RWPE2 (cell line): ENCODE results near the gene CPHXL.

ENCODE experiments used
- ATAC-seq: fragments of 200-7000 bp; cut with Tn5 transposase; 3 replicates; pipeline ENCODE4 v1.9.1; 2021; ENCODE audit warnings: low read depth
- DNase-seq: peaks from one replicate; pipeline ENCODE4 v3.0.0-alpha.2; 2020; ENCODE audit warnings: low spot score
- H3K27ac ChIP-seq: fragments of 450-650 bp; 2 replicates; pipeline ENCODE4 v1.5.1; 2017; ENCODE audit warnings: mild to moderate bottlenecking; ENCODE audit not compliant: poor library complexity, severe bottlenecking
- H3K27me3 ChIP-seq: fragments of 250-450 bp; sonication (Bioruptor Pico); 2 replicates; pipeline ENCODE4 v1.5.1; 2021; ENCODE audit warnings: mild to moderate bottlenecking, moderate library complexity; ENCODE audit not compliant: insufficient read depth, poor library complexity, severe bottlenecking
- H3K36me3 ChIP-seq: fragments of 250-450 bp; sonication (Bioruptor Pico); 2 replicates; pipeline ENCODE4 v1.5.1; 2020; ENCODE audit warnings: low read depth, mild to moderate bottlenecking, moderate library complexity
- H3K4me1 ChIP-seq: fragments of 250-450 bp; sonication (Bioruptor Pico); 2 replicates; pipeline ENCODE4 v1.5.1; 2021; ENCODE audit warnings: mild to moderate bottlenecking, moderate library complexity; ENCODE audit not compliant: insufficient read depth, poor library complexity, severe bottlenecking
- H3K4me3 ChIP-seq: fragments of 250-450 bp; sonication (Bioruptor Pico); 2 replicates; pipeline ENCODE4 v1.5.1; 2021; ENCODE audit warnings: mild to moderate bottlenecking, moderate library complexity; ENCODE audit not compliant: severe bottlenecking
- H3K9me3 ChIP-seq: fragments of 250-450 bp; sonication (Bioruptor Pico); 2 replicates; pipeline ENCODE4 v1.5.1; 2021; ENCODE audit warnings: mild to moderate bottlenecking, moderate library complexity; ENCODE audit not compliant: severe bottlenecking
- TF ChIP-seq, protein P1 (sequence below): fragments of 450-650 bp; IDR thresholded peaks from one replicate; pipeline ENCODE4 v1.5.1; 2017; ENCODE audit warnings: mild to moderate bottlenecking, moderate library complexity; ENCODE audit not compliant: poor library complexity, severe bottlenecking

CPHXL gene

DNA sequence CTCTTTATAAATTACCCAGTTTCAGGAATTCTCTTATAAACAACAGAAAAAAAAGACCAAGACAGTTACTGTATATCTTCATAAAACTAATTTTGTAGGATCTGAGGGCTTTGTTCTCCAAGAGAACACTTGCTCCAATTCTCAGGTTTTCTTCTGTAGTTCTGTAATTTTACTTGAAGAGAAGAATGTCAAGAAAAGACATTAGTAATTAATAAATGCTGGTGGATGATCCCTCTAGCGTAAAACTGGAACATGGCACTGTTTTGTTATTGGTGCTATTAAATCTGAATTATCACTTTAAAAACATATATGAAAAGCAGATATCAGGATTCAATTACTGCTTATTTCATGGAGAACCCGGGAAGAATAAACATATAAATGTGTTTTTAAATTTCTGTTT is 36.5 kb upstream of the CPHXL start:
- Histone ChIP-seq H3K27ac (no peak overlapping the region), H3K4me1 (no peaks in the 10 kb centered on the region), H3K4me3 (no peak overlapping the region), H3K9me3 (no peaks in the 10 kb centered on the region), H3K36me3 (no peaks in the 10 kb centered on the region), H3K27me3 (peaks cover 11% of the 10 kb centered on the region)
- TF ChIP-seq, protein P1, sequence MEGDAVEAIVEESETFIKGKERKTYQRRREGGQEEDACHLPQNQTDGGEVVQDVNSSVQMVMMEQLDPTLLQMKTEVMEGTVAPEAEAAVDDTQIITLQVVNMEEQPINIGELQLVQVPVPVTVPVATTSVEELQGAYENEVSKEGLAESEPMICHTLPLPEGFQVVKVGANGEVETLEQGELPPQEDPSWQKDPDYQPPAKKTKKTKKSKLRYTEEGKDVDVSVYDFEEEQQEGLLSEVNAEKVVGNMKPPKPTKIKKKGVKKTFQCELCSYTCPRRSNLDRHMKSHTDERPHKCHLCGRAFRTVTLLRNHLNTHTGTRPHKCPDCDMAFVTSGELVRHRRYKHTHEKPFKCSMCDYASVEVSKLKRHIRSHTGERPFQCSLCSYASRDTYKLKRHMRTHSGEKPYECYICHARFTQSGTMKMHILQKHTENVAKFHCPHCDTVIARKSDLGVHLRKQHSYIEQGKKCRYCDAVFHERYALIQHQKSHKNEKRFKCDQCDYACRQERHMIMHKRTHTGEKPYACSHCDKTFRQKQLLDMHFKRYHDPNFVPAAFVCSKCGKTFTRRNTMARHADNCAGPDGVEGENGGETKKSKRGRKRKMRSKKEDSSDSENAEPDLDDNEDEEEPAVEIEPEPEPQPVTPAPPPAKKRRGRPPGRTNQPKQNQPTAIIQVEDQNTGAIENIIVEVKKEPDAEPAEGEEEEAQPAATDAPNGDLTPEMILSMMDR: no peak
- ATAC-seq (no peak), DNase-seq (no peak)

DNA sequence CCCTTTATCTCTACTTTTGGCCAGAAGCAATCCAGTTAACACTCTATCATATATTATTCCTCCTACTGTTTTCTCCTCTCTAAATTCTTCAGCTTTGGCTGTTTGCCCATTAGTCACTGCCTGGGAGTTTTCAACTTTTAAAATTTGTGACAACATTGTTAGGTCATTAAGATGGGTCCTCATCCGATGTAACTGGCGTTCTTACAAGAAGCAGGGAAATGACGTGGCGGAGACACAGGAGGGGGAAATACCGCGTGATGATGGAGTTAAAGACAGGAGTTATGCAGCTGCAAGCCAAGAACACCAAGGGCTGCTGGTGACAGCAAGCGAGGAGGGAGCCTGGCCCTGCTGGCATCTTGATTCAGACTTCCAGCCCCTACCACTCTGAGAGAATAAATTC is 34.8 kb upstream of the CPHXL start:
- Histone ChIP-seq H3K4me3 (no peak overlapping the region), H3K36me3 (no peaks in the 10 kb centered on the region), H3K9me3 (no peaks in the 10 kb centered on the region), H3K4me1 (no peaks in the 10 kb centered on the region), H3K27me3 (peaks cover 7% of the 10 kb centered on the region), H3K27ac (no peak overlapping the region)
- DNase-seq (no peak), ATAC-seq (no peak)
- TF ChIP-seq, protein P1: no peak

DNA sequence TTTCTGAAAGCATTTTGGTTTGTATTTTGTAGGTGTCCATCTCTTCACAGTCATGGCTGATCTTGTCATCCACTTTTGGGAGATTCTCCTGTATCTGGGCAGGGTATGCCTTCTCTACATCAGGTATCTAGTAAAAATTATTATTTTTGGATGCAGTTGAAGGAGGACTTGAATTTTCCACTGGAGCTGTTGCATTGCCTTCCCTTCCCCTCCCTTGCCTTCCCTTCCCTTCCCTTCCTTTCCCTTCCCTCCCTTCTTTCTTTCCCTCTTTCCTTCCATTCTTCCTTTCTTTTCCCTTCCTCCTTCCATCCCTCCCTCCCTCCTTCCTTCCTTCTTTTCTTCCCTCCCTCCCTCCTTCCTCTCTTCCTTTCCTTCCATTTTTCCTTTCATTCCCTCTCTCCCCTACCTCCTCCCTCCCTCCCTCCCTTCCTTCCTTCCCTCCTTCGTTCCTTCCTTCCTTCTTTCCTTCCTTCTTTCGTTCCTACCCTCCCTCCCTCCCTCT is 33.8 kb upstream of the CPHXL start:
- H3K36me3 ChIP-seq: no peaks in the 10 kb centered on the region
- H3K27ac ChIP-seq: no peak overlapping the region
- DNase-seq (no peak), ATAC-seq (no peak)
- TF ChIP-seq, protein P1: no peak
- no peaks in the 10 kb centered on the region for H3K9me3 ChIP-seq
- H3K4me3 ChIP-seq: no peak overlapping the region
- peaks cover under 1% of the 10 kb centered on the region for H3K27me3 ChIP-seq
- H3K4me1 ChIP-seq: no peaks in the 10 kb centered on the region

DNA sequence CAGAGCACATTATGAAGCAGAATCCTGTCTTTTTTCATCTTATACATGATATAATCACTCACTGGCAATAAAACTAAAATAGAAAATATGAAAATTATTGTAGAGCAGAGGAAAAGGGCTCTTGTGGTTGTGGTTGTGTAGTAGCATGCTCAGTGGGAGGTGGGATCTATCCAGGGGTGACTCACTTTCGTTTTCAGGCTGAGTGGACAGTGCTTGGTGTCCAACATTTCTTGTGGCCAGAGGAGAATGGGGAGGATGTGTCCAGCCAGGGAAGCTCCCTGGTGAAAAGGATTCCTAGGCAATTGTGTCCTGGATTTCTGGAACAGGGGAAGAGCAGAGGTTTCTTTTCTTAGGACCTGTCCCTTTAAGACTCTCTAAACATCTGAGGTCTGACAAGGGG is 31.9 kb upstream of the CPHXL start:
- Histone ChIP-seq H3K9me3 (no peaks in the 10 kb centered on the region), H3K4me1 (no peaks in the 10 kb centered on the region), H3K36me3 (no peaks in the 10 kb centered on the region), H3K27me3 (no peaks in the 10 kb centered on the region), H3K27ac (no peak overlapping the region), H3K4me3 (no peak overlapping the region)
- ATAC-seq (no peak), DNase-seq (no peak)
- TF ChIP-seq, protein P1: no peak

DNA sequence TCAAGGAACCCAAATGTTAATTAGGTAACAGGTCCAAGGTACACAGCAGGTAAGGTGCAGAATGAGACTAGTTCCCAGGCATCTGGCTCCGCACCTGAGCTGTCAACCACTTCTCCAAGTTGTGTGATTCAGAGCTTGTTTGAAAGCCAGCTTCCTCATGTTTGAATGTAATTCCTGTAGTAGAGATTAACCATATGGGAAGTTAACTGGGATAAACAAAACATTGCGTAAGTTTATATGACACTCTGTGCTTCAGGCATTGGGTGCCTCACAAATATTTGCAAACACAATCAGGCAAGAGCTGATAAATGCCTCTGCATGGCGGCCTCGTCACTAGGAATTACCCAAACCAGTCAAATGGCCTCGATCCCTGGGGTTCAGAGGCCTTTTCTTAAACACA is 27.9 kb upstream of the CPHXL start:
- H3K27me3 ChIP-seq: no peaks in the 10 kb centered on the region
- no peaks in the 10 kb centered on the region for H3K36me3 ChIP-seq
- peak; percentile 74 for ATAC-seq
- H3K4me1 ChIP-seq: no peaks in the 10 kb centered on the region
- DNase-seq: no peak
- TF ChIP-seq, protein P1: no peak
- H3K9me3 ChIP-seq: no peaks in the 10 kb centered on the region
- H3K4me3 ChIP-seq: no peak overlapping the region
- H3K27ac ChIP-seq: no peak overlapping the region
